Ectodermal cell (in vitro differentiated cells): ENCODE results near the gene ALKBH8.
"Not testable (repeated sequence)": the region's sequence is repeated elsewhere in the genome, so short reads cannot be mapped to it uniquely, and the experiment has no call there.

Source experiments
- H3K27ac ChIP-seq: 2 replicates; pipeline ENCODE4 v1.7.0; 2013; ENCODE audit warnings: mild to moderate bottlenecking, low read depth, low read length; ENCODE audit not compliant: insufficient read depth, poor library complexity, severe bottlenecking
- H3K27me3 ChIP-seq: 2 replicates; pipeline ENCODE4 v1.7.0; 2013; ENCODE audit warnings: mild to moderate bottlenecking, low read length; ENCODE audit not compliant: insufficient read depth, control insufficient read depth, poor library complexity, severe bottlenecking
- H3K36me3 ChIP-seq: one replicate; pipeline ENCODE4 v1.7.0; 2013; ENCODE audit warnings: low read length; ENCODE audit not compliant: control insufficient read depth, insufficient read depth
- H3K4me1 ChIP-seq: one replicate; pipeline ENCODE4 v1.7.0; 2013; ENCODE audit warnings: low read length; ENCODE audit not compliant: control insufficient read depth, insufficient read depth
- H3K4me3 ChIP-seq: 2 replicates; pipeline ENCODE4 v1.7.0; 2013; ENCODE audit warnings: low read depth, low read length, control low read depth; ENCODE audit not compliant: insufficient read depth
- H3K9me3 ChIP-seq: 2 replicates; pipeline ENCODE4 v1.7.0; 2013; ENCODE audit warnings: mild to moderate bottlenecking, low read length, moderate library complexity; ENCODE audit not compliant: control insufficient read depth
- WGBS, 2 experiments: methylation state at CpG; one replicate each; pipeline ENCODE4 v1.1.7; 2013; ENCODE audit warnings: missing lambda C conversion rate in 2 of 2; 5-methylcytosine and 5-hydroxymethylcytosine counted together

Gene ALKBH8

DNA sequence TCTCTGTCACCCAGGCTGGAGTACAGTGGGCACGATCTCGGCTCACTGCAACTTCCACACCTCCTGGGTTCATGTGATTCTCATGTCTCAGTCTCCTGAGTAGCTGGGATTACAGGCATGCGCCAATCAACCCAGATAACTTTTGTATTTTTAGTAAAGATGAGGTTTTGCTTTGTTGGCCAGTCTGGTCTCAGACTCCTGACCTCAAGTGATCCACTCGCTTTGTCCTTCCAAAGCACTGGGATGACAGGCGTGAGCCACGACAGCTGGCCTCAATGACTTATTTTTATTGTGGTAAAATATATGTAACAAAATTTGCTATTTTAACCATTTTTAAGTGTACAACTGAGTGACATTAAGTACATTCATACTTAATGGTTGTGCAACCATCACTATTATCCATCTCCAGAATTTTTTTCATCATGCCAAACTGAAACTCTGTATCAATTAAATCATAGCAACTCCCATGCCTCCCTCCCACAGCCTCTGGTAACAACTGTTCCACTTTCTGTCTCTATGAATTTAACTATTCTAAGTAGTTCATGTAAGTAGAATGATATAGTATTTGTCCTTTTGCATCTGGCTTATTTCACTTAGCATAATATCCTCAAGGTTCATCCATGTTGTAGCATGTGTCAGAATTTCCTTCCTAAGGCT lies 57.2 kb downstream of the ALKBH8 start:
- no peak overlapping the region for H3K4me3 ChIP-seq
- no peaks in the 10 kb centered on the region for H3K9me3 ChIP-seq
- no peak overlapping the region for H3K27ac ChIP-seq
- no peaks in the 10 kb centered on the region for H3K4me1 ChIP-seq
- H3K27me3 ChIP-seq, result no peaks in the 10 kb centered on the region
- no peaks in the 10 kb centered on the region for H3K36me3 ChIP-seq
- 85 to 93% methylated on average over 5 to 6 of the region's 6 CpGs for WGBS, 2 experiments

- H3K36me3 ChIP-seq, result peaks cover 7% of the 10 kb centered on the region
- H3K9me3 ChIP-seq, result no peaks in the 10 kb centered on the region
- H3K27me3 ChIP-seq, result no peaks in the 10 kb centered on the region
- no peaks in the 10 kb centered on the region for H3K4me1 ChIP-seq
- H3K4me3 ChIP-seq, result no peak overlapping the region
- no peak overlapping the region for H3K27ac ChIP-seq
Measured at GRCh38 chr11:107505647-107506225, 59.8 kb downstream of the ALKBH8 start.

DNA sequence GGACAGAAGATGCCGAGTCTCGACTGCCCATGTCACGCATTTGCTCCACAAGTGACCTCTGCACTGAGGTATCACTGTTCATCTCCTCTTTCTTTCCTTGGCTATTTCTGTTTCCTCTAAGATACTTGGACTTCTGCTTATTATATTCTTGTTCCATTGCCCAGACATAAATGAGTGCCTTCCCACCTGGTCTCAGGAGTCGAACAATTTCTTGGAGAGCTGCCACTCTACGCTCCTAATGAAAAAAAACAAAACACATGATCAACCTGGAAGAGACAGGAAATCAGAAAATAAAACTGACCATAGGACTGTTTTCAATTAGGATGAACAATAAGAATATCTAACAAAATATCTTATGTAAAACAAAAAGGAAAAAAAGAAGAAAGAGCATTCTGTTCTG lies 60.6 kb downstream of the ALKBH8 start:
- Histone ChIP-seq H3K27ac (no peak overlapping the region), H3K9me3 (no peaks in the 10 kb centered on the region), H3K4me1 (no peaks in the 10 kb centered on the region), H3K4me3 (no peak overlapping the region), H3K36me3 (peaks cover 7% of the 10 kb centered on the region), H3K27me3 (no peaks in the 10 kb centered on the region)
- WGBS, 2 experiments, result 87 to 96% methylated on average over 4 to 5 of the region's 5 CpGs

DNA sequence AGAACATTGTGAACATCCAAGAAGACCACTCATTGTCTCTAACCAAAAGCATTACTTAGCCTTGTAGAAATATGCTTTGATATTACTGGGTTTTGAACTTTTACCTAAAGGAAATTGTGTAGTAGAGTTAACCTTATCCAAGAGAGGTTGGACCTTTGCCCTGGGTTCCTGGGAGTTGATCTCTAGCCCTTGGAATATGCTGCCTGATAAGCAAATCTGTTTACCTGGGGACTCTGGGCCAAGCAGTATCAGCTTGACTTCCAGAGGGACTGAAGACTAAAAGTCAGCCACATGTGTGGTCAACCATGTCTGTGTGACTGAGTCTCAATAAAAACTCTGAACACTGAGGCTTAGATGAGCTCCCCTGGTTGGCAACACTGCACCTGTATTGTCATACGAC lies 63.8 kb downstream of the ALKBH8 start:
- 89 to 96% methylated on average over 1 of the region's 1 CpG for WGBS, 2 experiments
- H3K27me3 ChIP-seq, result no peaks in the 10 kb centered on the region
- no peaks in the 10 kb centered on the region for H3K9me3 ChIP-seq
- H3K27ac ChIP-seq, result no peak overlapping the region
- no peaks in the 10 kb centered on the region for H3K4me1 ChIP-seq
- H3K36me3 ChIP-seq, result peaks cover 7% of the 10 kb centered on the region
- H3K4me3 ChIP-seq, result no peak overlapping the region

- not testable (repeated sequence) for H3K27ac ChIP-seq, H3K27me3 ChIP-seq, H3K4me1 ChIP-seq, H3K36me3 ChIP-seq, H3K9me3 ChIP-seq, H3K4me3 ChIP-seq
- 93 to 94% methylated on average over 5 to 7 of the region's 7 CpGs for WGBS, 2 experiments
Measured at GRCh38 chr11:107497371-107497770, 68.2 kb downstream of the ALKBH8 start.

DNA sequence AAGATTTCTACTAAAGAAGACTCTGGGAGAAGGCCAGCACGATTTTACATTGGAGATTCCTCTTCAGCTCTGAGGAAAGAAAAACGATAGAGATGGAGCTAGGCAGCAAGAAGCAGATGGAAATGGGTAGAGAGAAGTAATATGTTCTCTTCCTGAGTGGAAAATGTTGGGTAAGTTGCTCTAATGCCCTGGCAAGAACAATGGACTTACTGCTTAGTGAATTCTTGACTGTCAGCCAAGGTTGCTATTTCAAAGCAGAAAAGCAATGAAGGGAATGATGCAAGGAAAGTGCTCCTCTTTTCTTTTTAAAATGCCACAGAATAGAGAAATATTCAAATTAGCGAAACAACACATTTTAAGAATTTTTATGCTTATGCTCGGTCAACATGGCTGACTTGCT lies 69.5 kb downstream of the ALKBH8 start:
- H3K9me3 ChIP-seq, result no peaks in the 10 kb centered on the region
- no peaks in the 10 kb centered on the region for H3K4me1 ChIP-seq
- H3K27ac ChIP-seq, result no peak overlapping the region
- H3K36me3 ChIP-seq, result no peaks in the 10 kb centered on the region
- no peak overlapping the region for H3K4me3 ChIP-seq
- WGBS, 2 experiments, result 90 to 92% methylated on average over 4 of the region's 4 CpGs
- no peaks in the 10 kb centered on the region for H3K27me3 ChIP-seq

DNA sequence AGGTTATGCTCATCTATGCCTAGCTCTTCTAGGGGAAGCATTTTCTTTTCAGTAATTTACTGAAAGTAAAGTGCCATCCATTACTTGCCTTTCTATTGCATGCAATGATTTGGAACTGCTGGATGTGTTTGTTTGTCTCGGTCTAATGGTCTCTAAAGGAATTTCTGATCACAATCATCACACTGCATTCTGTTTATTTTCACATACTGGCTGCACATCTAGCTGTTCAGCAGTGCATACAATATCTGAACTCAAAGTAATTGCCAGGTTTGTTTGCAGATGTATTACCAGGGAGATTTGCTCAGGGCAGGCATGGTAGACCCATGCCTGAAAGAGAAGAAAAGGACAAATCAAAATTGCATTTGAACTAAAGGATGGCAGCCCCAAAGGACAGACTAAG lies 71.5 kb downstream of the ALKBH8 start:
- Histone ChIP-seq H3K27me3 (no peaks in the 10 kb centered on the region), H3K27ac (no peak overlapping the region), H3K4me3 (no peak overlapping the region), H3K4me1 (no peaks in the 10 kb centered on the region), H3K36me3 (no peaks in the 10 kb centered on the region), H3K9me3 (no peaks in the 10 kb centered on the region)
- 81% methylated on average over 1 of the region's 1 CpG; no CpG with 5 or more reads in 1 of the 2 experiments for WGBS, 2 experiments

- H3K4me1 ChIP-seq, result no peaks in the 10 kb centered on the region
- no peak overlapping the region for H3K27ac ChIP-seq
- no peaks in the 10 kb centered on the region for H3K36me3 ChIP-seq
- H3K9me3 ChIP-seq, result no peaks in the 10 kb centered on the region
- H3K4me3 ChIP-seq, result no peak overlapping the region
- H3K27me3 ChIP-seq, result no peaks in the 10 kb centered on the region
- 93 to 97% methylated on average over 1 of the region's 1 CpG for WGBS, 2 experiments
Measured at GRCh38 chr11:107493117-107493516, 72.4 kb downstream of the ALKBH8 start.

DNA sequence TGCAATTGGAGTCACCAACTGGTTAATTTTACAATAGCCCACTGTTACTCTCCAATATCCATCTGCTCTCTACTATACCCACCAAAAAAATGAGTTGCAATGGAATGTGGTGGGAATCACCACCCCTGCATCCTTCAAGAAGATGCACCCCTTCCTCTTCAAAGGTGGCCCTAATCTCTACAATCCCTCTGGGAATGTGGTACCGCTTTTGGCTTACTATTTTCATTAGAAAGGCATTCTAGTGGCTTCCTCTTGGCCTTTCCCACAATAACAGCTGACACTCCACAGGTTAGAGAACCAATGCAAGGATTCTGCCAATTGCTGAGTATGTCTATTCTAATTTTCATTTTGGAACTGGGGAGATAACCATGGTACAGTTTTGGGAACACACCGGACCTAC lies 74.7 kb downstream of the ALKBH8 start:
- WGBS, 2 experiments, result 94 to 97% methylated on average over 2 of the region's 2 CpGs
- Histone ChIP-seq H3K27me3 (no peaks in the 10 kb centered on the region), H3K36me3 (no peaks in the 10 kb centered on the region), H3K9me3 (no peaks in the 10 kb centered on the region), H3K4me3 (no peak overlapping the region), H3K27ac (no peak overlapping the region), H3K4me1 (no peaks in the 10 kb centered on the region)

DNA sequence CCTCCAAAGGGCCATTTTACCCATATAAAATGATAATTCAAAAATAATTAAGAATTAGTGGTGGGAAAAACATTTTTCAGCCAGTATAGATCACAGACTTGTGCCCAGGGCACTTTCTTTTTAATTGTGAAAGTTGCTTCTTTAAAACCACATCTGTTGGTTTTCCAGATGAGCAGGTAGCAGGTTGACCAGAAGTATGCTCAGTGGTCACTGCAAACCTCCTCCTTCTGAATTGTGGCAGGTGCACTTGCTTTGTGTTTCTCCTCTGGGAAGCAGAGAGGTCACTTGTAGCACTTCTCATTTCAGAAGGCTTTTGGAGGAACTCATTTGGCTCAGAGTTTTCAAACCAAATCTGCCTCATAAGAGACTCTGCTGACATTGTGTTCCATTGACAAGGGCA lies 83.3 kb downstream of the ALKBH8 start:
- Histone ChIP-seq H3K27me3 (no peaks in the 10 kb centered on the region), H3K4me3 (no peak overlapping the region), H3K9me3 (no peaks in the 10 kb centered on the region), H3K4me1 (no peaks in the 10 kb centered on the region), H3K36me3 (no peaks in the 10 kb centered on the region), H3K27ac (no peak overlapping the region)

DNA sequence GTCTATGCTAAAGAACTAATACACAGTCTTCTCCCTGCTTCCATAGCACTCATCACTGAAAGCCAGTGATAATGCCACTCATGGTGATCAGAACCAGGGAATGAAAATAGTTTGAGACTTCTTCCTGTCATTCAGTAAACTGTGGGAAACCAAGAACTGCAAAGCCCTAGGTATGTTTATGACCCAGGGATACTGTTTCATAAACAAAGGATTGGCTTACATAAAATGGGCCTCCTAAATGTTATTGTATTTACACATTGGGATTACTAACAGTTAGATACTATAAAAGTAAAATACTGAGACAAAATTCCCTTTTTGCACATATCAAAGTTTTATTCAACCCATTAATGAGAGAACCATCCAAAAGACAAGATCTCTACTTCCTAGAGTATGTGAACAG lies 86.6 kb downstream of the ALKBH8 start:
- no peak overlapping the region for H3K4me3 ChIP-seq
- H3K27ac ChIP-seq, result no peak overlapping the region
- no peaks in the 10 kb centered on the region for H3K27me3 ChIP-seq
- no peaks in the 10 kb centered on the region for H3K9me3 ChIP-seq
- H3K36me3 ChIP-seq, result no peaks in the 10 kb centered on the region
- no peaks in the 10 kb centered on the region for H3K4me1 ChIP-seq
